Astrocyte of the cerebellum (primary cell): ENCODE results near the gene STRA6.

Experiments used
- DNase-seq: peaks from one replicate; pipeline ENCODE4 v3.0.0-alpha.2; 2011; ENCODE audit warnings: low read depth
- H3K4me3 ChIP-seq: 2 replicates; pipeline ENCODE4 v1.5.1; 2011; ENCODE audit warnings: mild to moderate bottlenecking, low read depth, low read length, moderate library complexity
- in situ Hi-C: cut with HindIII; loops from 2 replicates; pipeline ENCODE4 v1.10.0; 2017; ENCODE audit warnings: low sequenced_read_pairs
- TF ChIP-seq, protein P1 (sequence below): IDR thresholded peaks from 2 replicates; pipeline ENCODE4 v1.5.1; 2012; ENCODE audit warnings: low read length, low read depth, moderate library complexity, mild to moderate bottlenecking; ENCODE audit errors: missing control alignments

STRA6 gene

DNA sequence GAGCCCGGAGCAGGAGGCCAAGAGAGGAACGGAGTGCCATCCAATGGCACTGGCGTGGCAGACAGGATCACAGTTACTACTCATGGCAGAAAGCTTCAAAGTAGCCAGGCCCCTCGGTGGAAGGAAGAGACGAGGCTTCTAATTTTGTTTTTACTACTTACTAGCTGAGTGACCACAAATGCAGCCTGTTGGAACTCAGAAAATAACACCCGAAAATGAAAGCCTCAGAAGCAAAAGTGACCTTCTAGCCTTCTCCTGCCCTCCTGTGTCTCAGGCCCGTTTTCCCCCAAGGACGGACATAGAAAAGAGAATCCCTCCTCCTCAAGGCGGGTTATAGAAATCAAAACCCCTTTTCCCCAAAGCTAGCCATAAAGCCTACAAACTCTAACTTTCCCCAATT, 9.9 kb upstream of the STRA6 start:
- H3K4me3 ChIP-seq: no peak overlapping the region
- in situ Hi-C loops: no loop called here
- TF ChIP-seq, protein P1, sequence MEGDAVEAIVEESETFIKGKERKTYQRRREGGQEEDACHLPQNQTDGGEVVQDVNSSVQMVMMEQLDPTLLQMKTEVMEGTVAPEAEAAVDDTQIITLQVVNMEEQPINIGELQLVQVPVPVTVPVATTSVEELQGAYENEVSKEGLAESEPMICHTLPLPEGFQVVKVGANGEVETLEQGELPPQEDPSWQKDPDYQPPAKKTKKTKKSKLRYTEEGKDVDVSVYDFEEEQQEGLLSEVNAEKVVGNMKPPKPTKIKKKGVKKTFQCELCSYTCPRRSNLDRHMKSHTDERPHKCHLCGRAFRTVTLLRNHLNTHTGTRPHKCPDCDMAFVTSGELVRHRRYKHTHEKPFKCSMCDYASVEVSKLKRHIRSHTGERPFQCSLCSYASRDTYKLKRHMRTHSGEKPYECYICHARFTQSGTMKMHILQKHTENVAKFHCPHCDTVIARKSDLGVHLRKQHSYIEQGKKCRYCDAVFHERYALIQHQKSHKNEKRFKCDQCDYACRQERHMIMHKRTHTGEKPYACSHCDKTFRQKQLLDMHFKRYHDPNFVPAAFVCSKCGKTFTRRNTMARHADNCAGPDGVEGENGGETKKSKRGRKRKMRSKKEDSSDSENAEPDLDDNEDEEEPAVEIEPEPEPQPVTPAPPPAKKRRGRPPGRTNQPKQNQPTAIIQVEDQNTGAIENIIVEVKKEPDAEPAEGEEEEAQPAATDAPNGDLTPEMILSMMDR: no peak
- no peak for DNase-seq

DNA sequence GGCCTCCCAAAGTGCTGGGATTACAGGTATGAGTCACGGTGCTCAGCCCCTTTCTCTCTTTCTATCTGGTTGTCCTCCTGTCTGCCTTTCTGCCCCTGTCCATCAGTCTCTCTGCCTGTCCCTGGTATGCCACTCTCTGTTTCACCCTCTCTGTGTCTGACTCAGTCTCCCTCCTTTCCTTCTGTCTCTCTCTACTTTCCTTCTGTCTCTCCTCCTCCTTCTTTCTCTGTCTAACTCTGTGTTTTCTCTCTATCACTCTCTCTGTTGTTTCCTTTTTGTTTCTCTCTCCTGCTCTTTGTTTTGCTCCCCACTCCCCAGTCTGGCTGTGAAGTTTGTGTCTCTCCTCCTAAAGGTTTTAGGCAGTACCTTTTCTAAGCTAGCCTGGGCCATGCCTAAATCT, 9.1 kb upstream of the STRA6 start:
- TF ChIP-seq, protein P1: no peak
- no peak for DNase-seq
- H3K4me3 ChIP-seq: no peak overlapping the region
- in situ Hi-C loops: no loop called here

DNA sequence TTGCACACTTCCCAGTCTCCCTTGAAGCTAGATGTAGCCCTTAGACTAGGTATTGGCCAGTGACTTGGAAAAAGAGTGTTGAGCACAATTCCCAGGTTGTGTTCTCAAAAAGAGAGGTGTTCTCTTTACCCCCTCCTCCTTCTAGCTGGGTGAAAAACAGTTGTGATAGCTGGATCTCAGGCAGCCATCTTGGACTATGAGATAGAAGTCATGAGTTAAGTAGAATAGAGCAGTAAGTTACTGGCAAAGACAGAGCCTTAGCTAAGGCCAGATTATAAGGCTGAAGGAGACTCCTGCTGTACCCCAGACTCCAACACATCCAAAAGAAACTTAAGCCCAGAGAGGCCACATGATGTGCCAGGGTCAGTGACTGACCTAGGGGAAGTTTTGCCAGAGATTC, 8.1 kb upstream of the STRA6 start:
- TF ChIP-seq, protein P1: no peak
- in situ Hi-C loops: no loop called here
- no peak overlapping the region for H3K4me3 ChIP-seq
- no peak for DNase-seq

DNA sequence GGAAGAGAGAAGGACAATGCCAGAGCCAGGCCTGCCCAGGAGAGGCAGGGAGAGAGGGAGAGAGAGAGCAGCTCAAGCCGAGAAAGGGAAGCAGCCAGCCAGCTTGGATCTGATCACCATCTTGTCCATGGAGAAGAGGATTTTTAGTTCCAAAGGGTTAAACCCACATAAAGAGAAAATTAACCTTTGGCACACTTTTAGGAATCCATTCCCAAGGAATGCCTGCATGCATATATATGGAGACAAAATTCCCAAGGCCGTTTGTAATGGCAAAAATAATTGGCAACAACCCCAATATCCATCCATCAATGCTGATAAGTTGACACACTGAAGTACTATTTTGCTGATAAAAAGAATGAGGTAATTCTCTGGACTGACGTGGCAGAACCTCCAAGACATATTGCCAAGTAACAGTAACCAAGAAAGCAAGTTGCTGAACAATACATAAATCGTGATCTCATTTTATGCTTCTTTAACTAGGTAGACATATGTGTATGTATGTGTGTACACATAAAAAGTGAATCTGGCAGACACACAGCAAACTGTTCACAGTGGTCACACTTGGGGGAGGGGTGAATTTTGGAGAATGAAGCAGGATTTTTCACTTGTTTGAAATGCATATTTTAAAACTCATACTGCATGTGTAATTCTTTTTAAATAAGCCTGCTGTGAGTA, 7.5 kb upstream of the STRA6 start:
- in situ Hi-C loops: no loop called here
- TF ChIP-seq, protein P1: no peak
- peak; percentile 82 for DNase-seq
- no peak overlapping the region for H3K4me3 ChIP-seq

DNA sequence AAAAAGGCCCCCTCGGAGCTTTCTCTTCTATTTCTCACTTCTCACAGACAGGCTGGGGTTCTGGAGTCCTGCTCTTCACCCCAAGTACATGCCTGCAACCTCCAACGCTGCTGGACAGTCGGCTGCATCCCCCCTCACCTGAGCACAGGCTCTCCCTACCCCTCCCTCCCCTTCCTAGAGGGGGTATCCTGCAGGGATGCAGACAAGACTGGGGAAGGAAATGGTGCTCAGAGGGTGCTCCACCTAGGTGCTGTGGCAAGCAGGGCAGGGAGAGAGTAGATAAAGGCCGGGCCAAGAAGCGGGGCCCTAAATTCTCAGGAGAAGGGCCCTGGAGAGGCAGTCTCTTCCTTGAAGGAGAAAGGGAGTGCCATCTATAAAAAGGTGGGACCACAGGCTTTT, 7.0 kb upstream of the STRA6 start:
- in situ Hi-C loops: no loop called here
- no peak overlapping the region for H3K4me3 ChIP-seq
- TF ChIP-seq, protein P1: no peak
- DNase-seq: no peak

DNA sequence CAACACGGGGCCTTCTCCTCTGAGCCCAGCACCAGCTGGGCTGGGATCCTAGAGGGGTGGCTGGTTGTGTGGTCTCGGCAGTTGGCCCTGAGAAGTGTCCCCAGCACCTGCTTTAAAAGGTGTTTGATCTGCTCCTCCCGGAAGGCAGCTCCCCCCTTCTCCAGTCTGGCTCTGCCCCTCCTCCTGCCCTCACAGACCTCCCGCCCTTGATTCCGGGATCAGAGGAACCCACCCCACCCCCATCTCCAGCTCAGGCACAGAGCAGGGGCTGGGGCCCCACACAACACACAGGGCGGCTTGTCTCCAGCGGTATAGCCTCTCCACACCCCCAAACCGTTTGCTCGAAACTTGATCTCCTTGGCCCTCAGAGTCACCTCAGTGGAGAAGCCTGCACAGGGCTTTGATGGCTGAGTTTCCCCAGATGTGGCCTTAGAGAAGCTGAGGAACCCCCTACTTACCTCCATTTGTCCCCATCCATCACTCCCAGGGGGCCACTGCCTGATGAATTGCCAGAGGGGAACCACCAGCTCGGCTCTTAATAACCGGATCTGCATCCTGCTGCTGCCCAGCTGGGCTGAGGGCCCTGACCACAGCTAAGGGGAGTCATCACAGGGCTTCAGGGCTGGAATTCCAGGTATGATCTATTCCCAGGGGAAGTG, 6.4 kb upstream of the STRA6 start:
- TF ChIP-seq, protein P1: no peak
- DNase-seq: peak; percentile 55
- no peak overlapping the region for H3K4me3 ChIP-seq
- in situ Hi-C loops: no loop called here
